Activated CD4-positive, alpha-beta T cell treated with anti-CD3 and anti-CD28 coated beads, Interleukin-2, Interleukin-4, amounts not matched to agents 100 ng/mL and 50 ng/mL, durations not matched to agents 16 hours and 8 hours (primary cell): Measurements from ENCODE around the gene SLC25A38.
"Not testable (repeated sequence)": the region's sequence is repeated elsewhere in the genome, so short reads cannot be mapped to it uniquely, and the experiment has no call there.

Experiments used
- DNase-seq: peaks from one replicate; pipeline ENCODE4 v3.0.0-alpha.2; 2020; ENCODE audit warnings: low spot score

Gene SLC25A38

DNA sequence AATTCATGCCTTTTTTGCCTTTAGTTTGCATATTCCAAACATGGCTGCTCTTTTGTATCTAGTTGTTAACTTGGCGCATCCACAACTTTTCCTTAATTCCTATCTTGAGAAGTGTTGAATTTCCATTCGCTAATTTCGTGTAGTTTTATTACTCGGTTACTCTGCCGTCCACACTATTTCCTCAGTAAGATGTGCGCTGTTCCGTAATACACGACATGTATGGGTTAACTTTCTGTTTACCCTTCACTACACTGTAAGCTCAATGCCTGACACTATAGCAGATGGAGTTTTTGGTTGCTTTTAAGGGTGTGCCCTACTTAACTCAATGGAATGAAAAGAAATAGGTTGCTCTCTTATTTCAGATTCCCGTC lies 24.1 kb downstream of the SLC25A38 start:
- no peak for DNase-seq

DNA sequence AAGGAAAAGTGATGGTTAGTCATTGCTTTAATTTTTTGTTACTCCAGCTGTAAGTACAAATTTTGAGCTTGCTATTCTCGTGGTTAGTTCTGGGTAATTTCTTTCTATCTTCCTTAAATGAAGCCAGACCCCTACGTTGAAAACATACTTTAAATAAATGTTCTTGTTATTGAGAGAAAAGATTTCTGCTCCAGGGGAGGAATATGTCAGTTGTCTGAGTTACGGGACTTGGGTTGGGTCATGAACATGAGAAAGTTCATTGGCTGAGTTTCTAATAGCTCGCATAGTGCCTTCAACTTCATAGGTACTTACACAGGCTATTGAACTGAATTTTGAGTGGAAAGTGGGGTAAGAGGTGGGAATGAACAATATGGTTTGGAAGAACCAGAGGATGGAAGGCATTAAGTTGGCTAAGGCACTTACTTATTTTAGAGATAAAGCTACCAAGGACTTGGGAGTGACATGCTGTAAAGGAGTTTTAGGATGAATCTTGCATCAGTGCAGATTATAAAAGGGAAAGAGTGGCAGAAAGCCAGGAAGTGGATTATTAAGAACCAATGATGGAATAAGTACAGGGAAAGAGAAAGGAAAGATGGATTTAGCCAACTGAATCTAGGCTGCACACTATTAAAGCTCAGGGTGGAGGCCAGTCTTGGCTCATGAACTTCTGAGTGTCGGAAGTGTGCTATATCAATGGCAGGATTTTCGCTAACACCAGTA lies 24.8 kb downstream of the SLC25A38 start:
- no peak for DNase-seq

DNA sequence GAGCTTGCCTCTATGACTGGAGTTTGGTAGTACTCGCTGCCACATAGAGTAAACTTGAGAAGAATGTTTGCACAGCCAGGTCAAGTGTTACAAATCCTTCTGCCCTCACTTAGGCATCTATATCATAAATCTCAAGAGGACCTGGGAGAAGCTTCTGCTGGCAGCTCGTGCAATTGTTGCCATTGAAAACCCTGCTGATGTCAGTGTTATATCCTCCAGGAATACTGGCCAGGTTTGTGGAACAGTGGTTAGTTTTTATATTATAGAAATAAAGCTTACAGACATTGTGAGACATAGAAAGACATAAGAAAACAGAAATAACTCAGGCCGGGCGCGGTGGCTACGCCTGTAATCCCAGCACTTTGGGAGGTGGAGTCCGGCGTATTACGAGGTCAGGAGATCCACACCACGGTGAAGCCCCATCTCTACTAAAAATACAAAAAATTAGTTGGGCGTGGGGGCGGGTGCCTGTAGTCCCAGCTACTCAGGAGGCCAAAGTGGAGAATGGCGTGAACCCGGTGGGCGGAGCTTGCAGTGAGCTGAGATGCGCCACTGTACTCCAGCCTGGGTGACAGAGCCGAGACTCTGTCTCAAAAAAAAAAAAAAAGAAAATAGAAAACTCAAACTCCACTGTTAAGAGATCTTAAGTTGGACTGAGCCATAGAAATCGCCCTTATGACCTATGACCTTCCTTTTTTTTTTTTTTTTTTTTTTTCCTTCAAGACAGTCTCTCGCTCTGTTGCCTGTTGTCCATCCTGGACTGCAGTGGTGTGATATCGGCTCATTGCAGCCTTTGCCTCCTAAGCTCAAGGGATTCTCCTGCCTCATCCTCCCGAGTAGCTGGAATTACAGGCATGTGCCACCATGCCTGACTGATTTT lies 25.6 kb downstream of the SLC25A38 start:
- peak; percentile 77 for DNase-seq

GRCh38 chr3:39409514-39410136 lies 26.5 kb downstream of the SLC25A38 start:
- no peak for DNase-seq

DNA sequence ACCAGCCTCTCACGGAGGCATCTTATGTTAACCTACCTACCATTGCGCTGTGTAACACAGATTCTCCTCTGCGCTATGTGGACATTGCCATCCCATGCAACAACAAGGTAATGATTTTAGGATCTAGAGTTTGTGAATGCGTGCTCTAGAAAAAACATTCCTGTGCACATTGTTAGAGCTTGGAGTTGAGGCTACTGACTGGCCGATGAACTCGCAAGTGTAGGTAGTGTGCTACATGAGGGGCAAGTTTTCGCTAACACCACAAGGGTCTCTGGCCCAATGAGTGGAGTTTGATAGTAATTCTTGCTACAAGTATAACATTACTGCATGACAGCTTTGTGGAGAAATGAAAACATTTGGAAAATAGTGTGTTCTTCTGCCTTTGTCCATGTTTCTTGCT lies 27.7 kb downstream of the SLC25A38 start:
- no peak for DNase-seq

- DNase-seq: no peak
These were observed 29.6 kb downstream of the SLC25A38 start for GRCh38 chr3:39412668-39413260.

DNA sequence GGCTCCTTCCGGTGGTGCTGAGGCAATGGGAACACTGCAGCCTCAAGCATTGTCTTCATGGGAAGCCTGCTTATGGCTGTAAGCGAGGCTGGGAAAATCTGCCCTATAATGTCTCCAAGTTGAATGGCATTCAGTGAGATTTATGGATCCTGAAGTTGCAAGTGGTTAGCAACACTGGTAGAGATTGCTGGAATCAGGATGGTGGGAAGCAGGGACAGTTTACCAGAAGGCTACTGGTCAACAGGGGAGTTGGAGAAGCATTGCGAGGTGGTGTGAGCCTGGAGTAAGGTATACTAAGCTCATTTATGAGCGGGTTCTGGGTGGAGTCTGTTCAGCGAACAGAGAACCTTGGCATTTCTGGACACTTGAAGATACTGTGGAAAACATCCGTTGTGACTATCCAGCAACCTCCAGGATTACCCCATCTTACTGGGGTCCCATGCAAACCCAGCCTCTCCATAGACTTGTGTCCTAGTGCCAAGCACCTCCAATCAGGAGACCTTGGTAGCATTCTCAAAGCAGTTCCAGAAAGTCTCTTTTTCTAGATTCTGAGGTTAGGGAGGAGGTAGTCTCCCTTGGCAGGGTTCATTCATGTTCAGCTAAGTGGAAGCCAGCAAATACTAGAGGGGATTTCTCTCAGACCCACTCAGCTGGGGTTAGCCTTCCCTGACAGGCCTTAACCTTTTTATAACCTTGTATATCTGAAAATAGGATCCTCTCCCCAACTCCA lies 30.7 kb downstream of the SLC25A38 start:
- DNase-seq: no peak

- DNase-seq: no peak
These were observed 31.3 kb downstream of the SLC25A38 start for GRCh38 chr3:39414421-39414907.

DNA sequence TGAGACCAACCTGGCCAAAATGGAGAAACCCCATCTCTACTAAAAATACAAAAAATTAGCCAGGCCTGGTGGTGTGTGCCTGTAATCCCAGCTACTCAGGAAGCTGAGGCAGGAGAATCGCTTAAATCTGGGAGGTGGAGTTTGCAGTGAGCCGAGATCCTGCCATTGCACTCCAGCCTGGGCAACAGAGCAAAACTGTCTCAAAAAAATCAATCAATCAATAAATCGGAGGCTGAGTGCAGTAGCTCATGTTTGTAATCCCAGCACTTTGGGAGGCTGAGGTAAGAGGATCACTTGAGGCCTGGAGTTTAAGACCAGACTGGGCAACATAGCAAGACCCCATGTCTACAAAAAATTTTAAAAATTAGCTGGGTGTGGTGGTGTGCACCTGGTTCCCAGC lies 32.1 kb downstream of the SLC25A38 start:
- not testable (repeated sequence) for DNase-seq

GRCh38 chr3:39415983-39416382 lies 32.8 kb downstream of the SLC25A38 start:
- no peak for DNase-seq

DNA sequence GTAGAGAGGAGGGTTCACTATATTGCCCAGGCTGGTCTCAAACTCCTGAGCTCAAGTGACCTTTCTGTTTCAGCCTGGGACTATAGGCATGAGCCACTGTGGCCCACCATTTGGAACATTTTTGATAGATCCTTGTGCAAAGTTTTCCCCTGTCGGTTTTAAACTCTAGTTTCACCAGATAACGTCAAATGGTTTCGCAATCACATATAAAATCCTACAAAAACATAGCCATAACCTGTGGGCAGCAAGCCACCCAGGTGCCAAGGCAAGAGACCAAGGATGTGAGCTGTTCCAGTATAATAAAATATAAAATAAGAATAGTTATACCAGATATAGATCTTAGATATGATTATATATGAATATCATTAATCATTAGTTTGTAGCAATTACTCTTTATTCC lies 33.8 kb downstream of the SLC25A38 start:
- DNase-seq: not testable (repeated sequence)

DNA sequence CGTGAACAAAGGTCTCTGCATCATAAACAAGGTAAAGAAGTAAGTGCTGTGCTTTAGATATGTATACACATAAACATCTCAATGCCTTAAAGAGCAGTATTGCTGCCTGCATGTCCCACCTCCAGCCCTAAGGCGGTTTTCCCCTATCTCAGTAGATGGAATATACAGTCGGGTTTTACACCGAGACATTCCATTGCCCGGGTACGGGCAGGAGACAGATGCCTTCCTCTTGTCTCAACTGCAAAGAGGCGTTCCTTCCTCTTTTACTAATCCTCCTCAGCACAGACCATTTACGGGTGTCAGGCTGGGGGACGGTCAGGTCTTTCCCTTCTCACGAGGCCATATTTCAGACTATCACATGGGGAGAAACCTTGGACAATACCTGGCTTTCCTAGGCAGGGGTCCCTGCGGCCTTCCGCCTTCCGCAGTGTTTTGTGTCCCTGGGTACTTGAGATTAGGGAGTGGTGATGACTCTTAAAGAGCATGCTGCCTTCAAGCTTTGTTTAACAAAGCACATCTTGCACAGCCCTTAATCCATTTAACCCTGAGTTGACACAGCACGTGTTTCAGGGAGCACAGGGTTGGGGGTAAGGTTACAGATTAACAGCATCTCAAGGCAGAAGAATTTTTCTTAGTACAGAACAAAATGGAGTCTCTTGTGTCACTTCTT lies 35.5 kb downstream of the SLC25A38 start:
- DNase-seq: not testable (repeated sequence)

DNA sequence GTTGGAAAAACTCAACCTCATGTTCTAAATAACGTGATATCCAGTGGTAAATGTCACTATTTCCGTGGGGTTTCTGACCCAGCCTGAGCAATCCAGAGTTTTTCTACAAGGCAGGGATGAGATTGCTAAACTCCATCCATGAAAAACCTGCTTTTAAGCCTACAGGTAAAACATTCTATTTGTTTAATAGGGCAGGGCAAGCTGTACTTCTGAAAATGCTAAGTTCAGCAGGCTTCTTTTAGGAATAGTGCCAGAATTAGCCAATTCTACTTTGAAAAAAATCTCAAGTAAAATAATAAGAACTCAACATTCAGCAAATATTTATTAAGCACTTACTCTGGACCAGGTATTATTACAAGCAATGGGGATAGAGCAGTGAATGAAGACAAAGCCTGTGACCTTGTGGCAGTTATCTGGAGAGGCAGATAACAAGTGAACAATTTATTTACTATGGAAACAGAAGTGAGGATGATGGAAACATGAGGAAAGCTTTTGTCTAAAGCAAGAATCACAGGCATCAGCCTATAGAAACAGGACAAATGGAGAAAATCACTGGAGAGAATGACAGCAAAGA lies 36.7 kb downstream of the SLC25A38 start:
- no peak for DNase-seq

DNA sequence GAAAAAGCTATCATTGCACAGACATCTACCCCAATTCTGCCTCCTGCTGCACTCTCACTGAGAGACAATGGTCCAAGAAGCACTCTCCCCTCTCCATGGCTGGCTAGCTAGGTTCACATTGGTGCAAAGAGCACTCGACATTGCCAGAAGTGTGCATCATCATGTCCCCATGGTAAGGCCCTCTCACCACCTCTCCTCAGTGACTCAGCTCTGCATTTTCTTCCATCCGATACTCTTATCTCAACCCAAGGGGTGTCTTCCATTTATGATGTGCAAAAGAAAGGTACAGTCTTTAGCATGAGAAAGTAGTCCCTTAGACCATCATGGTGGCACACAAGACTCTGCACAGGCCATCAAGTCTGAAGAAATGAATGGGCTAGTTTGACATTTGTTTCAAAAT lies 37.4 kb downstream of the SLC25A38 start:
- no peak for DNase-seq

DNA sequence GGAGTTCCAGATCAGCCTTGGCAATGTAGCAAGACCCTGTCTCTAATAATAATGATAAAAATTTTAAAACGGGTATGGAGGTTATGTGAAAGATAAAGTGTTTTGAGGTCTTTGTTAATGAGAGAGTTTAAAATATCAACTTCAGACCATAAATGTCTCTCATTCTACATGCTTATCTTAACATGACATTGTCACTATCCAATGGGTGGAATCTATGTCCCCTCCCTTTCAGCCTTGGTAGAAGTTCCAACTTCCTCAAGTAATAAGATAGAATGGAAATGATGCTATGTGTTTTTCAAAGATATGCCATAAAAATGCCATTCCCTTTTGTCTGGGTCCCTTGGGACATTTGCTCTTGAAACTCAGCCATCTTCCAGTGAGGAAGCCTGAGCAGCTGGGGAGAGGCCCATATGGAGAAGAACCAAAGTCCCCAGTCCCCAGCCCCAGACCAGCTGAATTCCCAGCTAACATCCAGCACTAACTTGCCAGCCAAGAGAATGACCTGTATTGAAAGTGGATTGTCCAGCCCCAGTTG lies 40.3 kb downstream of the SLC25A38 start:
- no peak for DNase-seq

- no peak for DNase-seq
These were observed 43.1 kb downstream of the SLC25A38 start for GRCh38 chr3:39426312-39426711.

GRCh38 chr3:39427506-39427905 lies 44.3 kb downstream of the SLC25A38 start:
- DNase-seq: no peak

GRCh38 chr3:39428745-39429201 lies 45.6 kb downstream of the SLC25A38 start:
- no peak for DNase-seq

DNA sequence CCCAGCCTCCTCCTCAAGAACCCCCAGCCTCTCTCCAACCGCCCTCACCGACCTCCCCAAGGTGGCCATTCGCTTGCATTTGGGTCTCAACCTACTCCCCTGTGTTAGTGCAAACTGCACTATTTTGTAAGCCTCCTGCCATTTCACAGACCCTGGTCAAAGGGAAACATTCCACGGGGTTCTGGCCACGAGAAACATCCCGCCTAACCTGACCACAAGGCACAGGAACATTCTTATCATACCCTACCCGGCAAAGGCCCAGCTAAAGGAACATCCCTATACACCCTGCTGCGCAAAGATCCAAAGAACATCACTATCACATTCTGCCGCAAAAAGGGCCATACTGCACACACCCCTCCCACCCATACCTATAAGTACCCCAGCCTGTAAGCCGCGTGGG lies 46.3 kb downstream of the SLC25A38 start:
- no peak for DNase-seq

DNA sequence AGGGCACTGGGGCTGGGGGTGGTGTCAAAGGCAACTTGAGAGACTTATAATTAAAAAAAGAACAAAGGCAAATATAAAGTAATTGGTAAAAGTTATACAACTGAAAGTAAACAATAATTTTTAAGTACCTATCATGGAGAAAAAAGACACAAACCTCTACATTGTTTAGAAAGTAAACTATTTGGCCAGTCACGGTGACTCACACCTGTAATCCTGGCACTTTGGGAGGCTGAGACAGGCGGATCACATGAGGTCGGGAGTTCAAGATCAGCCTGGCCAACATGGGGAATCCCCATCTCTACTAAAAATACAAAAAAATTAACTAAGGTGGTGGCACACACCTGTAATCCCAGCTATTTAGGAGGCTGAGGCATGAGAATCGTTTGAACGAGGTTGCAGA lies 49.2 kb downstream of the SLC25A38 start:
- DNase-seq: no peak
